ENCODE results near the gene PARP15. TPM values are rescaled to one million over a fixed set of nuclear protein-coding genes. Genes with fewer than 3 reads are reported as not detected.
A peak's percentile ranks its signal among the peaks of the same experiment; 100 is the strongest.

PARP15 gene
- total and polyA plus RNA-seq, 2 experiments from 2014 or later = 0.58 to 0.63 TPM

GRCh38 chr3:122535964-122536631, 41.4 kb upstream of the PARP15 start:
- H3K4me2 ChIP-seq = no peak overlapping the region
- H3K36me3 ChIP-seq (replicated peaks; ENCODE audit: insufficient read depth, low read depth) = no peaks in the 10 kb centered on the region
- 75% methylated on average over 6 of the region's 6 CpGs for WGBS (ENCODE audit: low lambda C conversion rate, missing lambda C conversion rate)

DNA sequence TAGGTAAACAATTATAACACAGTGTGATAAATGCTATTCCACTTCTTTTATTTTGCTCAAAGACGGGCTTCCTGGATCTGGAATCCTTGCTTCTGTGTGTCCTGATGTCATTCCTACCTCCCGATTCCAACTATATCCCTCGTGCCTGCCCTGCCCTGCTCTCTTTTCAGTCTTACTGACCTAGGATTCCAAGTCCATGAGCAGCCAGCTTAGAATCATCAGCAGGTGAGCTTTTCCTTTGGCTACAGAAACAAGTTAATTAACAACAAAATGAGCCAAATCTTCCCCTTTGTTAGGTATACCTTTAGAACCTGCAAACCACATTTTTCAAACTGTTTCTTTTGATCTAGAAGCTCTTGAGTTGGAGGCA, 40.8 kb upstream of the PARP15 start:
- TF ChIP-seq CTCF (IDR thresholded peaks at IDR 0.05; ENCODE audit: poor library complexity) (no peak), EZH2phosphoT487 (IDR thresholded peaks at IDR 0.05; ENCODE audit: low read depth, severe bottlenecking, unreplicated experiment) (no peak), EZH2 (IDR thresholded peaks at IDR 0.05; ENCODE audit: borderline replicate concordance) (no peak)
- no peak overlapping the region for H3K4me2 ChIP-seq
- no peak overlapping the region for H3K4me3 ChIP-seq
- 61% methylated on average over 3 of the region's 3 CpGs for WGBS (ENCODE audit: low lambda C conversion rate, missing lambda C conversion rate)
- no peaks in the 10 kb centered on the region for H3K4me1 ChIP-seq (ENCODE audit: insufficient read depth)
- no peaks in the 10 kb centered on the region for H3K27me3 ChIP-seq
- H3K79me2 ChIP-seq = no peaks in the 10 kb centered on the region
- no peaks in the 10 kb centered on the region for H3K9me2 ChIP-seq (replicated peaks; ENCODE audit: insufficient read depth)
- H3K27ac ChIP-seq = no peak overlapping the region
- no peaks in the 10 kb centered on the region for H3K9me3 ChIP-seq (ENCODE audit: low read depth)
- DNase-seq (ENCODE audit: low spot score) = no peak
- H2AFZ ChIP-seq = no peak overlapping the region
- no peaks in the 10 kb centered on the region for H4K20me1 ChIP-seq (ENCODE audit: insufficient read depth, poor library complexity, severe bottlenecking)
- H3K36me3 ChIP-seq (replicated peaks; ENCODE audit: insufficient read depth, low read depth) = no peaks in the 10 kb centered on the region

More at GRCh38 chr3:122535964-122536631, 41.4 kb upstream of the PARP15 start:
- Histone ChIP-seq H3K4me1 (ENCODE audit: insufficient read depth) (no peaks in the 10 kb centered on the region), H3K9me2 (replicated peaks; ENCODE audit: insufficient read depth) (no peaks in the 10 kb centered on the region), H3K27ac (no peak overlapping the region), H2AFZ (no peak overlapping the region), H3K4me3 (no peak overlapping the region), H4K20me1 (ENCODE audit: insufficient read depth, poor library complexity, severe bottlenecking) (no peaks in the 10 kb centered on the region), H3K9me3 (ENCODE audit: low read depth) (no peaks in the 10 kb centered on the region), H3K79me2 (no peaks in the 10 kb centered on the region), H3K27me3 (no peaks in the 10 kb centered on the region)
- TF ChIP-seq EZH2 (IDR thresholded peaks at IDR 0.05; ENCODE audit: borderline replicate concordance) (no peak), EZH2phosphoT487 (IDR thresholded peaks at IDR 0.05; ENCODE audit: low read depth, severe bottlenecking, unreplicated experiment) (no peak), CTCF (IDR thresholded peaks at IDR 0.05; ENCODE audit: poor library complexity) (no peak)
- DNase-seq (ENCODE audit: low spot score) = no peak

- peak overlapping the region; percentile 31 for H3K27ac ChIP-seq
- no peak overlapping the region for H3K4me3 ChIP-seq
- 85% methylated on average over 7 of the region's 7 CpGs for WGBS (ENCODE audit: low lambda C conversion rate, missing lambda C conversion rate)
- TF ChIP-seq CTCF (IDR thresholded peaks at IDR 0.05; ENCODE audit: poor library complexity) (no peak), EZH2phosphoT487 (IDR thresholded peaks at IDR 0.05; ENCODE audit: low read depth, severe bottlenecking, unreplicated experiment) (no peak), EZH2 (IDR thresholded peaks at IDR 0.05; ENCODE audit: borderline replicate concordance) (no peak)
- no peaks in the 10 kb centered on the region for H3K27me3 ChIP-seq
- no peaks in the 10 kb centered on the region for H3K4me1 ChIP-seq (ENCODE audit: insufficient read depth)
- no peak for DNase-seq (ENCODE audit: low spot score)
- no peaks in the 10 kb centered on the region for H3K79me2 ChIP-seq
- H2AFZ ChIP-seq = no peak overlapping the region
- H3K4me2 ChIP-seq = no peak overlapping the region
- H3K9me2 ChIP-seq (replicated peaks; ENCODE audit: insufficient read depth) = no peaks in the 10 kb centered on the region
- H3K36me3 ChIP-seq (replicated peaks; ENCODE audit: insufficient read depth, low read depth) = no peaks in the 10 kb centered on the region
- no peaks in the 10 kb centered on the region for H3K9me3 ChIP-seq (ENCODE audit: low read depth)
- H4K20me1 ChIP-seq (ENCODE audit: insufficient read depth, poor library complexity, severe bottlenecking) = no peaks in the 10 kb centered on the region
These were observed 38.4 kb upstream of the PARP15 start for GRCh38 chr3:122538956-122539490.
